GM23338 (cell line): Measurements from ENCODE around the gene RAB6A. TPM values are rescaled to one million over a fixed set of nuclear protein-coding genes. Genes with fewer than 3 reads are reported as not detected.

Source experiments
- ATAC-seq: fragments of 200-7000 bp; cut with Tn5 transposase; 3 replicates; pipeline ENCODE4 v1.9.1; 2020
- DNase-seq: peaks from one replicate; pipeline ENCODE4 v3.0.0-alpha.2; 2015; ENCODE audit warnings: low spot score
- H2AFZ ChIP-seq: fragments of 200-600 bp; sonication (generic); 2 replicates; pipeline ENCODE4 v1.8.0; 2016; ENCODE audit warnings: antibody characterized with exemption, mild to moderate bottlenecking, moderate library complexity
- H3F3A ChIP-seq: fragments of 200-600 bp; sonication (generic); replicated peaks from 2 replicates; pipeline ENCODE4 v1.8.0; 2017; ENCODE audit warnings: antibody characterized with exemption, mixed run types, low read depth
- H3K27ac ChIP-seq: fragments of 200-600 bp; sonication (generic); 2 replicates; pipeline ENCODE4 v1.6.1; 2016; ENCODE audit warnings: low read depth
- H3K27me3 ChIP-seq: fragments of 200-600 bp; sonication (generic); 2 replicates; pipeline ENCODE4 v1.8.0; 2016; ENCODE audit warnings: mild to moderate bottlenecking, mixed run types, moderate library complexity; ENCODE audit not compliant: insufficient read depth
- H3K36me3 ChIP-seq: fragments of 200-600 bp; sonication (generic); 2 replicates; pipeline ENCODE4 v1.8.0; 2016; ENCODE audit warnings: mild to moderate bottlenecking; ENCODE audit not compliant: insufficient read depth
- H3K4me1 ChIP-seq: fragments of 200-600 bp; sonication (generic); 2 replicates; pipeline ENCODE4 v1.8.0; 2016; ENCODE audit warnings: mild to moderate bottlenecking, moderate library complexity; ENCODE audit not compliant: insufficient read depth
- H3K4me2 ChIP-seq: fragments of 200-600 bp; sonication (generic); 2 replicates; pipeline ENCODE4 v1.7.1; 2017; ENCODE audit warnings: mixed run types
- H3K4me3 ChIP-seq: fragments of 200-600 bp; sonication (generic); 2 replicates; pipeline ENCODE4 v1.6.1; 2016; ENCODE audit warnings: mixed run types
- H3K79me2 ChIP-seq: fragments of 200-600 bp; sonication (generic); replicated peaks from 2 replicates; pipeline ENCODE4 v1.8.0; 2017; ENCODE audit warnings: mild to moderate bottlenecking; ENCODE audit not compliant: insufficient read depth
- H3K9me2 ChIP-seq: fragments of 200-600 bp; sonication (generic); 2 replicates; pipeline ENCODE4 v1.8.0; 2017; ENCODE audit not compliant: insufficient read depth
- H4K20me1 ChIP-seq: fragments of 200-600 bp; sonication (generic); replicated peaks from 2 replicates; pipeline ENCODE4 v1.8.0; 2017; ENCODE audit warnings: mild to moderate bottlenecking; ENCODE audit not compliant: insufficient read depth
- H3K27ac Mint-ChIP-seq: 2 replicates; pipeline ENCODE4 v1.8.0; 2020; ENCODE audit warnings: inconsistent platforms, mild to moderate bottlenecking, moderate library complexity, mixed read lengths
- H3K27me3 Mint-ChIP-seq: 3 replicates; pipeline ENCODE4 v1.8.0; 2022; ENCODE audit warnings: low read depth, mild to moderate bottlenecking, moderate library complexity, mixed read lengths, inconsistent platforms; ENCODE audit not compliant: insufficient read depth, poor library complexity
- H3K36me3 Mint-ChIP-seq: 3 replicates; pipeline ENCODE4 v1.8.0; 2021; ENCODE audit warnings: low read depth, mild to moderate bottlenecking, inconsistent platforms, moderate library complexity, mixed read lengths
- H3K4me1 Mint-ChIP-seq: 3 replicates; pipeline ENCODE4 v1.8.0; 2020; ENCODE audit warnings: mild to moderate bottlenecking, inconsistent platforms, mixed read lengths
- H3K4me3 Mint-ChIP-seq: 3 replicates; pipeline ENCODE4 v1.8.0; 2021; ENCODE audit warnings: moderate library complexity, mild to moderate bottlenecking, inconsistent platforms, mixed read lengths
- H3K9me3 Mint-ChIP-seq: 3 replicates; pipeline ENCODE4 v1.8.0; 2020; ENCODE audit warnings: moderate library complexity, mild to moderate bottlenecking, inconsistent platforms, mixed read lengths
- CREB1 ChIP-seq: fragments of 250-450 bp; sonication (Bioruptor Pico); IDR thresholded peaks from 2 replicates; pipeline ENCODE4 v1.5.0; 2020; ENCODE audit warnings: low read depth, mild to moderate bottlenecking, moderate library complexity
- EZH2 ChIP-seq: fragments of 200-600 bp; sonication (generic); IDR thresholded peaks from one replicate; pipeline ENCODE4 v1.8.0; 2017; ENCODE audit warnings: antibody characterized with exemption, mild to moderate bottlenecking, low read depth; ENCODE audit not compliant: unreplicated experiment
- EZH2phosphoT487 ChIP-seq: fragments of 200-600 bp; sonication (generic); IDR thresholded peaks from one replicate; pipeline ENCODE4 v1.8.1; 2018; ENCODE audit warnings: antibody characterized with exemption; ENCODE audit not compliant: unreplicated experiment
- JUNB ChIP-seq: IDR thresholded peaks from one replicate; pipeline ENCODE4 v1.6.1; 2016; ENCODE audit warnings: antibody characterized with exemption; ENCODE audit not compliant: unreplicated experiment
- NANOG ChIP-seq: IDR thresholded peaks from 2 replicates; pipeline ENCODE4 v1.6.1; 2016; ENCODE audit warnings: antibody characterized with exemption, borderline replicate concordance
- POLR2AphosphoS5 ChIP-seq: IDR thresholded peaks from 2 replicates; pipeline ENCODE4 v1.6.1; 2016; ENCODE audit warnings: antibody characterized with exemption, low read depth
- STAT1 ChIP-seq: IDR thresholded peaks from one replicate; pipeline ENCODE4 v1.6.1; 2016; ENCODE audit warnings: antibody characterized with exemption; ENCODE audit not compliant: unreplicated experiment
- ZNF331 ChIP-seq: fragments of 250-450 bp; sonication (Bioruptor Pico); IDR thresholded peaks from 2 replicates; pipeline ENCODE4 v1.5.0; 2020; ENCODE audit warnings: low read depth, mild to moderate bottlenecking, moderate library complexity
- polyA plus RNA-seq: library from polyadenylated mRNA; unstranded; fragments of >200 nt; fragmentation: Nextera tagmentation; extraction: Ambion mirVana; gene quantifications from 2 replicates; pipeline ENCODE4 v1.2.1, GENCODE V29; 2016
- total RNA-seq: library from RNA; depleted of rRNA; stranded (reverse); fragments of >200 nt; shearing (Covaris generic); gene quantifications from 2 replicates; pipeline ENCODE4 v1.2.3, GENCODE V29; 2014
- TF ChIP-seq, protein P1 (sequence below): IDR thresholded peaks from 2 replicates; pipeline ENCODE4 v1.6.1; 2016; ENCODE audit warnings: antibody characterized with exemption
- TF ChIP-seq, protein P2 (sequence below): fragments of 250-450 bp; sonication (Bioruptor Pico); IDR thresholded peaks from 2 replicates; pipeline ENCODE4 v1.5.0; 2020; ENCODE audit warnings: mild to moderate bottlenecking, moderate library complexity
- TF ChIP-seq, protein P3 (sequence below), 2 experiments: fragments of 200-600 bp in 1 of 2; sonication (generic) in 1 of 2; conservative IDR thresholded peaks; 2 replicates each; pipeline versions ENCODE4 v1.5.1 to v1.6.1; 2016 to 2017; ENCODE audit warnings: antibody characterized with exemption in 2 of 2, low read depth in 2 of 2, mild to moderate bottlenecking in 2 of 2, moderate library complexity in 1 of 2

Gene RAB6A
- total and polyA plus RNA-seq, 2 experiments from 2014 or later = 61.1 to 127 TPM

DNA sequence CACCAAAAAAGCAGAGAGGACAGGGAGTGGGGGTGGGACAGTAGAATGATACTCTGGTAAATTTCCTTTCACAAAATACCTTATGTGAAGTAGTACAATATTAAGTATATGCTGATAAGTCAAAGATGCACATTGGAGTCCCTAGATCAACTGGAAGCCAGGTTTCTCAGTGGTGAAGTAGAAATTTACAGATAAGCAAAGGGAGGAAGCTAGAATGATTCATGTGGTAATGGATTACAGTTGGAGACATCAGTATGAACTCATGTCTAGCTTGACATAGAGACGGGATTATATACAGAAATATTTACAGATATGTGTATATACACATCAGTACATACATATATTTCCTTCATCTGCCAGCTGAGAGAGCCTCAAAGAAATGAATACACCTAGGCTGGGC, 93.0 kb downstream of the RAB6A start:
- no peak overlapping the region for H3K27ac ChIP-seq
- no peak overlapping the region for H3K4me3 ChIP-seq
- peaks cover 10% of the 10 kb centered on the region; the same call in 1 of the 2 replicates for H3K4me1 ChIP-seq
- H3K79me2 ChIP-seq = no peaks in the 10 kb centered on the region
- no peak for DNase-seq
- Mint-ChIP-seq H3K27me3 (peaks cover 4% of the 10 kb centered on the region), H3K4me1 (peaks cover 8% of the 10 kb centered on the region), H3K4me3 (no peak overlapping the region), H3K27ac (no peak overlapping the region), H3K9me3 (no peaks in the 10 kb centered on the region), H3K36me3 (no peaks in the 10 kb centered on the region)
- H3K36me3 ChIP-seq = no peaks in the 10 kb centered on the region
- no peaks in the 10 kb centered on the region for H4K20me1 ChIP-seq
- H3K27me3 ChIP-seq = peaks cover 1% of the 10 kb centered on the region; the same call in 1 of the 2 replicates
- no peak overlapping the region for H2AFZ ChIP-seq
- no peak for ATAC-seq
- peaks cover under 1% of the 10 kb centered on the region; the same call in 1 of the 2 replicates for H3K9me2 ChIP-seq
- TF ChIP-seq POLR2AphosphoS5 (no peak), EZH2phosphoT487 (no peak), ZNF331 (CRISPR knock-in tag) (no peak), NANOG (no peak), JUNB (no peak), CREB1 (CRISPR knock-in tag) (no peak), EZH2 (no peak), STAT1 (no peak)
- TF ChIP-seq, protein P1, sequence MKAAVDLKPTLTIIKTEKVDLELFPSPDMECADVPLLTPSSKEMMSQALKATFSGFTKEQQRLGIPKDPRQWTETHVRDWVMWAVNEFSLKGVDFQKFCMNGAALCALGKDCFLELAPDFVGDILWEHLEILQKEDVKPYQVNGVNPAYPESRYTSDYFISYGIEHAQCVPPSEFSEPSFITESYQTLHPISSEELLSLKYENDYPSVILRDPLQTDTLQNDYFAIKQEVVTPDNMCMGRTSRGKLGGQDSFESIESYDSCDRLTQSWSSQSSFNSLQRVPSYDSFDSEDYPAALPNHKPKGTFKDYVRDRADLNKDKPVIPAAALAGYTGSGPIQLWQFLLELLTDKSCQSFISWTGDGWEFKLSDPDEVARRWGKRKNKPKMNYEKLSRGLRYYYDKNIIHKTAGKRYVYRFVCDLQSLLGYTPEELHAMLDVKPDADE = no peak
- TF ChIP-seq, protein P2, sequence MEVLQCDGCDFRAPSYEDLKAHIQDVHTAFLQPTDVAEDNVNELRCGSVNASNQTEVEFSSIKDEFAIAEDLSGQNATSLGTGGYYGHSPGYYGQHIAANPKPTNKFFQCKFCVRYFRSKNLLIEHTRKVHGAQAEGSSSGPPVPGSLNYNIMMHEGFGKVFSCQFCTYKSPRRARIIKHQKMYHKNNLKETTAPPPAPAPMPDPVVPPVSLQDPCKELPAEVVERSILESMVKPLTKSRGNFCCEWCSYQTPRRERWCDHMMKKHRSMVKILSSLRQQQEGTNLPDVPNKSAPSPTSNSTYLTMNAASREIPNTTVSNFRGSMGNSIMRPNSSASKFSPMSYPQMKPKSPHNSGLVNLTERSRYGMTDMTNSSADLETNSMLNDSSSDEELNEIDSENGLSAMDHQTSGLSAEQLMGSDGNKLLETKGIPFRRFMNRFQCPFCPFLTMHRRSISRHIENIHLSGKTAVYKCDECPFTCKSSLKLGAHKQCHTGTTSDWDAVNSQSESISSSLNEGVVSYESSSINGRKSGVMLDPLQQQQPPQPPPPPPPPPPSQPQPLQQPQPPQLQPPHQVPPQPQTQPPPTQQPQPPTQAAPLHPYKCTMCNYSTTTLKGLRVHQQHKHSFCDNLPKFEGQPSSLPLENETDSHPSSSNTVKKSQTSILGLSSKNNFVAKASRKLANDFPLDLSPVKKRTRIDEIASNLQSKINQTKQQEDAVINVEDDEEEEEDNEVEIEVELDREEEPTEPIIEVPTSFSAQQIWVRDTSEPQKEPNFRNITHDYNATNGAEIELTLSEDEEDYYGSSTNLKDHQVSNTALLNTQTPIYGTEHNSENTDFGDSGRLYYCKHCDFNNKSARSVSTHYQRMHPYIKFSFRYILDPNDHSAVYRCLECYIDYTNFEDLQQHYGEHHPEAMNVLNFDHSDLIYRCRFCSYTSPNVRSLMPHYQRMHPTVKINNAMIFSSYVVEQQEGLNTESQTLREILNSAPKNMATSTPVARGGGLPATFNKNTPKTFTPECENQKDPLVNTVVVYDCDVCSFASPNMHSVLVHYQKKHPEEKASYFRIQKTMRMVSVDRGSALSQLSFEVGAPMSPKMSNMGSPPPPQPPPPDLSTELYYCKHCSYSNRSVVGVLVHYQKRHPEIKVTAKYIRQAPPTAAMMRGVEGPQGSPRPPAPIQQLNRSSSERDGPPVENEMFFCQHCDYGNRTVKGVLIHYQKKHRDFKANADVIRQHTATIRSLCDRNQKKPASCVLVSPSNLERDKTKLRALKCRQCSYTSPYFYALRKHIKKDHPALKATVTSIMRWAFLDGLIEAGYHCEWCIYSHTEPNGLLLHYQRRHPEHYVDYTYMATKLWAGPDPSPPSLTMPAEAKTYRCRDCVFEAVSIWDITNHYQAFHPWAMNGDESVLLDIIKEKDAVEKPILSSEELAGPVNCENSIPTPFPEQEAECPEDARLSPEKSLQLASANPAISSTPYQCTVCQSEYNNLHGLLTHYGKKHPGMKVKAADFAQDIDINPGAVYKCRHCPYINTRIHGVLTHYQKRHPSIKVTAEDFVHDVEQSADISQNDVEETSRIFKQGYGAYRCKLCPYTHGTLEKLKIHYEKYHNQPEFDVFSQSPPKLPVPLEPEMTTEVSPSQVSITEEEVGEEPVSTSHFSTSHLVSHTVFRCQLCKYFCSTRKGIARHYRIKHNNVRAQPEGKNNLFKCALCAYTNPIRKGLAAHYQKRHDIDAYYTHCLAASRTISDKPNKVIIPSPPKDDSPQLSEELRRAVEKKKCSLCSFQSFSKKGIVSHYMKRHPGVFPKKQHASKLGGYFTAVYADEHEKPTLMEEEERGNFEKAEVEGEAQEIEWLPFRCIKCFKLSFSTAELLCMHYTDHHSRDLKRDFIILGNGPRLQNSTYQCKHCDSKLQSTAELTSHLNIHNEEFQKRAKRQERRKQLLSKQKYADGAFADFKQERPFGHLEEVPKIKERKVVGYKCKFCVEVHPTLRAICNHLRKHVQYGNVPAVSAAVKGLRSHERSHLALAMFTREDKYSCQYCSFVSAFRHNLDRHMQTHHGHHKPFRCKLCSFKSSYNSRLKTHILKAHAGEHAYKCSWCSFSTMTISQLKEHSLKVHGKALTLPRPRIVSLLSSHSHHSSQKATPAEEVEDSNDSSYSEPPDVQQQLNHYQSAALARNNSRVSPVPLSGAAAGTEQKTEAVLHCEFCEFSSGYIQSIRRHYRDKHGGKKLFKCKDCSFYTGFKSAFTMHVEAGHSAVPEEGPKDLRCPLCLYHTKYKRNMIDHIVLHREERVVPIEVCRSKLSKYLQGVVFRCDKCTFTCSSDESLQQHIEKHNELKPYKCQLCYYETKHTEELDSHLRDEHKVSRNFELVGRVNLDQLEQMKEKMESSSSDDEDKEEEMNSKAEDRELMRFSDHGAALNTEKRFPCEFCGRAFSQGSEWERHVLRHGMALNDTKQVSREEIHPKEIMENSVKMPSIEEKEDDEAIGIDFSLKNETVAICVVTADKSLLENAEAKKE = no peak
- TF ChIP-seq, protein P3, sequence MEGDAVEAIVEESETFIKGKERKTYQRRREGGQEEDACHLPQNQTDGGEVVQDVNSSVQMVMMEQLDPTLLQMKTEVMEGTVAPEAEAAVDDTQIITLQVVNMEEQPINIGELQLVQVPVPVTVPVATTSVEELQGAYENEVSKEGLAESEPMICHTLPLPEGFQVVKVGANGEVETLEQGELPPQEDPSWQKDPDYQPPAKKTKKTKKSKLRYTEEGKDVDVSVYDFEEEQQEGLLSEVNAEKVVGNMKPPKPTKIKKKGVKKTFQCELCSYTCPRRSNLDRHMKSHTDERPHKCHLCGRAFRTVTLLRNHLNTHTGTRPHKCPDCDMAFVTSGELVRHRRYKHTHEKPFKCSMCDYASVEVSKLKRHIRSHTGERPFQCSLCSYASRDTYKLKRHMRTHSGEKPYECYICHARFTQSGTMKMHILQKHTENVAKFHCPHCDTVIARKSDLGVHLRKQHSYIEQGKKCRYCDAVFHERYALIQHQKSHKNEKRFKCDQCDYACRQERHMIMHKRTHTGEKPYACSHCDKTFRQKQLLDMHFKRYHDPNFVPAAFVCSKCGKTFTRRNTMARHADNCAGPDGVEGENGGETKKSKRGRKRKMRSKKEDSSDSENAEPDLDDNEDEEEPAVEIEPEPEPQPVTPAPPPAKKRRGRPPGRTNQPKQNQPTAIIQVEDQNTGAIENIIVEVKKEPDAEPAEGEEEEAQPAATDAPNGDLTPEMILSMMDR (conservative IDR thresholded peaks at IDR 0.05; ENCODE audit: low read depth in 2 of 2) = no peak
- H3K4me2 ChIP-seq = no peak overlapping the region
- H3F3A ChIP-seq = 0 out of 2 replicates have a peak, but pooled peaks cover 2% of the 10 kb centered on the region
